ENCODE measurements around the gene POLG2.
"Not testable (repeated sequence)": the region's sequence is repeated elsewhere in the genome, so short reads cannot be mapped to it uniquely, and the experiment has no call there.

The POLG2 gene

GRCh38 chr17:64505340-64506200 is 8.7 kb upstream of the POLG2 start:
- DNase-seq (ENCODE audit: low read depth in 2 of 2): peak; percentile 77 to 79

- no peak for DNase-seq (ENCODE audit: low read depth in 2 of 2)
Measured at GRCh38 chr17:64504769-64505339, 8.0 kb upstream of the POLG2 start.

GRCh38 chr17:64503821-64504768 is 7.2 kb upstream of the POLG2 start:
- no peak for DNase-seq (ENCODE audit: low read depth in 2 of 2)

GRCh38 chr17:64503341-64503740 is 6.5 kb upstream of the POLG2 start:
- DNase-seq (ENCODE audit: low read depth in 2 of 2): no peak

GRCh38 chr17:64502809-64503208 is 6.0 kb upstream of the POLG2 start:
- DNase-seq (ENCODE audit: low read depth in 2 of 2): no peak

GRCh38 chr17:64502021-64502420 is 5.2 kb upstream of the POLG2 start:
- no peak for DNase-seq (ENCODE audit: low read depth in 2 of 2)

- no peak for DNase-seq (ENCODE audit: low read depth in 2 of 2)
Measured at GRCh38 chr17:64500862-64501765, 4.3 kb upstream of the POLG2 start.

- no peak for DNase-seq (ENCODE audit: low read depth in 2 of 2)
Measured at GRCh38 chr17:64500487-64500859, 3.6 kb upstream of the POLG2 start.

GRCh38 chr17:64499805-64500486 is 3.1 kb upstream of the POLG2 start:
- no peak for DNase-seq (ENCODE audit: low read depth in 2 of 2)

- DNase-seq (ENCODE audit: low read depth in 2 of 2): no peak
Measured at GRCh38 chr17:64498308-64499203, 1.7 kb upstream of the POLG2 start.

- DNase-seq (ENCODE audit: low read depth in 2 of 2): no peak
Measured at GRCh38 chr17:64497565-64498035, 746 bp upstream of the POLG2 start.

- DNase-seq (ENCODE audit: low read depth in 2 of 2): no peak
Measured at GRCh38 chr17:64496348-64496785, 487 bp downstream of the POLG2 start.

- not testable (repeated sequence) for DNase-seq (ENCODE audit: low read depth in 2 of 2)
Measured at GRCh38 chr17:64495300-64495699, 1.6 kb downstream of the POLG2 start.

- DNase-seq (ENCODE audit: low read depth in 2 of 2): no peak
Measured at GRCh38 chr17:64494121-64494520, 2.7 kb downstream of the POLG2 start.

GRCh38 chr17:64492481-64493109 is 4.3 kb downstream of the POLG2 start:
- DNase-seq (ENCODE audit: low read depth in 2 of 2): no peak

GRCh38 chr17:64491994-64492393 is 4.9 kb downstream of the POLG2 start:
- no peak for DNase-seq (ENCODE audit: low read depth in 2 of 2)

GRCh38 chr17:64491034-64491860 is 5.6 kb downstream of the POLG2 start:
- DNase-seq (ENCODE audit: low read depth in 2 of 2): peak in 1 of 2 donors; percentile 45

GRCh38 chr17:64488301-64488700 is 8.6 kb downstream of the POLG2 start:
- DNase-seq (ENCODE audit: low read depth in 2 of 2): no peak

Measured in stimulated activated CD4-positive, alpha-beta T cell treated with anti-CD3 and anti-CD28 coated beads, Interleukin-4, amount 100 ng/mL, for 48 hours (primary cell).